Measurements from ENCODE around the gene MFN2. TPM values are rescaled to one million over a fixed set of nuclear protein-coding genes. Genes with fewer than 3 reads are reported as not detected.

Gene MFN2
- total and polyA plus RNA-seq, 7 donors = 33.0 to 121 (median 83.9) TPM

GRCh38 chr1:12055259-12055658, 75.0 kb downstream of the MFN2 start:
- Histone ChIP-seq H3K27ac (no peak overlapping the region), H3K4me3 (no peak overlapping the region), H3K36me3 (no peaks in the 10 kb centered on the region), H3K27me3 (no peaks in the 10 kb centered on the region), H3K4me1 (peaks cover 0 to 26% (median 18%) of the 10 kb centered on the region in 4 donors), H3K9me3 (no peaks in the 10 kb centered on the region)
- 78 to 87% methylated on average over 6 of the region's 6 CpGs for WGBS, 2 donors
- DNase-seq = no peak
- TF ChIP-seq POLR2A (IDR thresholded peaks at IDR 0.05) = no peak
- TF ChIP-seq POLR2AphosphoS5 (IDR thresholded peaks at IDR 0.05) = no peak
- no peak for TF ChIP-seq CTCF (IDR thresholded peaks at IDR 0.05)
- TF ChIP-seq EP300 (IDR thresholded peaks at IDR 0.05) = no peak
- intact Hi-C loops (cut with DNase I) = no loop called here

GRCh38 chr1:12056331-12056841, 76.1 kb downstream of the MFN2 start:
- WGBS, 2 donors = 88 to 89% methylated on average over 16 of the region's 16 CpGs
- intact Hi-C loops (cut with DNase I) = no loop called here
- Histone ChIP-seq H3K36me3 (no peaks in the 10 kb centered on the region), H3K9me3 (no peaks in the 10 kb centered on the region), H3K4me1 (peaks cover 0 to 26% (median 18%) of the 10 kb centered on the region in 4 donors), H3K27ac (no peak overlapping the region), H3K4me3 (no peak overlapping the region), H3K27me3 (no peaks in the 10 kb centered on the region)
- no peak for DNase-seq
- TF ChIP-seq POLR2A (IDR thresholded peaks at IDR 0.05) (no peak), EP300 (IDR thresholded peaks at IDR 0.05) (no peak), POLR2AphosphoS5 (IDR thresholded peaks at IDR 0.05) (no peak), CTCF (IDR thresholded peaks at IDR 0.05) (no peak)

GRCh38 chr1:12057382-12057781, 77.1 kb downstream of the MFN2 start:
- H3K27me3 ChIP-seq = no peaks in the 10 kb centered on the region
- H3K4me1 ChIP-seq = peaks cover 0 to 18% (median 10%) of the 10 kb centered on the region in 4 donors
- no peak for DNase-seq
- no peaks in the 10 kb centered on the region for H3K9me3 ChIP-seq
- H3K4me3 ChIP-seq = no peak overlapping the region
- intact Hi-C loops (cut with DNase I) = no loop called here
- TF ChIP-seq EP300 (IDR thresholded peaks at IDR 0.05) (no peak), POLR2A (IDR thresholded peaks at IDR 0.05) (no peak), CTCF (IDR thresholded peaks at IDR 0.05) (no peak), POLR2AphosphoS5 (IDR thresholded peaks at IDR 0.05) (no peak)
- no peak overlapping the region for H3K27ac ChIP-seq
- H3K36me3 ChIP-seq = no peaks in the 10 kb centered on the region

- Histone ChIP-seq H3K4me1 (peaks cover 0 to 13% (median 5%) of the 10 kb centered on the region in 4 donors), H3K27ac (no peak overlapping the region), H3K4me3 (no peak overlapping the region), H3K36me3 (no peaks in the 10 kb centered on the region), H3K9me3 (no peaks in the 10 kb centered on the region), H3K27me3 (peaks cover 4% of the 10 kb centered on the region in 3 donors)
- no peak for DNase-seq
- WGBS, 2 donors = 83 to 86% methylated on average over 4 of the region's 4 CpGs
- TF ChIP-seq POLR2AphosphoS5 (IDR thresholded peaks at IDR 0.05) (no peak), CTCF (IDR thresholded peaks at IDR 0.05) (no peak), EP300 (IDR thresholded peaks at IDR 0.05) (no peak), POLR2A (IDR thresholded peaks at IDR 0.05) (no peak)
- intact Hi-C loops (cut with DNase I) = no loop called here
Measured at GRCh38 chr1:12057940-12058687, 77.9 kb downstream of the MFN2 start.
